Amniotic epithelial cell (primary cell): ENCODE results near the gene PABPN1L.

Experiments used
- DNase-seq: peaks from one replicate; pipeline ENCODE4 v3.0.0-alpha.2; 2010; ENCODE audit warnings: low read depth

The PABPN1L gene, protein sequence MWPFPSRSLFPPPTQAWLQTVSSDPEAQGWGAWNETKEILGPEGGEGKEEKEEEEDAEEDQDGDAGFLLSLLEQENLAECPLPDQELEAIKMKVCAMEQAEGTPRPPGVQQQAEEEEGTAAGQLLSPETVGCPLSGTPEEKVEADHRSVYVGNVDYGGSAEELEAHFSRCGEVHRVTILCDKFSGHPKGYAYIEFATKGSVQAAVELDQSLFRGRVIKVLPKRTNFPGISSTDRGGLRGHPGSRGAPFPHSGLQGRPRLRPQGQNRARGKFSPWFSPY

DNA sequence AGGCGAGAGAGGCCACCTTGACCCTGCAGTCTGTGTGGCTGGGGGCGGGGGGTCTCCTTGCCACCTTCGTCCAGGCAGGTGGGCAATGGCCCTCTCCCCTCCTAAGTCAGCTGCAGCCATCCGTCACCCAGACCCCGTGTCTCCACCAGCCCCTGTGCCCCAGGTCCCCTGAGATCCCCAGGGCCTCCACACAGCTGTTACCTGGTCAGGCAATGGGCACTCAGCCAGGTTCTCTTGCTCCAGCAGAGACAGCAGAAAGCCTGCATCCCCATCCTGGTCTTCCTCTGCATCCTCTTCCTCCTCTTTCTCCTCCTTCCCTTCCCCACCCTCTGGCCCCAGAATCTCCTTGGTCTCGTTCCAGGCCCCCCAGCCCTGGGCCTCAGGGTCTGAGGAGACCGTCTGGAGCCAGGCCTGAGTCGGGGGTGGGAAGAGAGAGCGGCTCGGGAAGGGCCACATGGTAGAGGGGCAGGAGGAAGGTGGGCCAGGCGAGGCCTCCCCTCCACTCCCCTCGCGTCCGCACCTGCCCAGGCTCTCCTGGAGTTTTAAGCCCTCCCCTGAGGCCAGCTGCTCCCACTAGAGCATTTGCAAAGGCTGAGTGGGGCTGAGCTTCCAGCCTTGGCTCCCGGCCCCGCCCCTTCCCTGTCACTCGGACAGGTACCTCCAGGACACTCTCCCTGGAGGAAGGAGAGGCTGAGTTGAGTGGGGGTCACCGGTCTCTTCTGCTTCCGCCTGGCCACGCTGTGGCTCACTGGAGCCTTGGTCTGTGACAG lies at the start of gene PABPN1L:
Gene PABPN1L (minus strand): TSS at position 510 of the 770 bp plus-strand sequence. CDS start 54 bp downstream, at position 456.
- DNase-seq: no peak

DNA sequence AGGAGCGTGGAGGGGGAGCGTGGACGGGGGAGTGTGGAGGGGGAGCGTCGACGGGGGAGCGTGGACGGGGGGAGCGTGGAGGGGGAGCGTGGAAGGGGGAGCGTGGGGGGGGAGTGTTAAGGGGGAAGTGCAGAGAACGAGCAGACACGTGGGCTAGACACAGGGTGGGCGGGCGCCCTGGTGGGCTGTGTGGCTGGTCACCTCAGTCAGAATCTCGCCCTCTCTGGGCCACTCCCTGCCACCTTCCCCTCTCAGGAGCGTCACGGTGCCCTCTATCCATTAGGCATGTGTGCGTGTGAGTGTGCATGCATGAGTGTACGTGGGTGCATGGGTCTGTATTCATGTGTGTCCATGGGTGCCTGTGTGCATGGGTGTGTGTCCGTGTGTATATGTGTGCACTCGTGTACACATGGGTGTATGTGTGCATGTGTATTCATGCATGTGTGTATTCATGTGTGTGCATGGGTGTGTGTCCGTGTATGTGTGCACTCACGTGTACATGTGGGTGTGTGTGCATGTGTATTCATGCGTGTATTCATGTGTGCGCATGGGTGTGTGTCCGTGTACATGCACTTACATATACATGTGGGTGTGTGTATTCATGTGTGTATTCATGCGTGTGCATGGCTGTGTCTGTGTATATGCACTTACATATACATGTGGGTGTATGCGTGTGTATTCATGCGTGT lies 49.3 kb upstream of the PABPN1L start:
- no peak for DNase-seq

DNA sequence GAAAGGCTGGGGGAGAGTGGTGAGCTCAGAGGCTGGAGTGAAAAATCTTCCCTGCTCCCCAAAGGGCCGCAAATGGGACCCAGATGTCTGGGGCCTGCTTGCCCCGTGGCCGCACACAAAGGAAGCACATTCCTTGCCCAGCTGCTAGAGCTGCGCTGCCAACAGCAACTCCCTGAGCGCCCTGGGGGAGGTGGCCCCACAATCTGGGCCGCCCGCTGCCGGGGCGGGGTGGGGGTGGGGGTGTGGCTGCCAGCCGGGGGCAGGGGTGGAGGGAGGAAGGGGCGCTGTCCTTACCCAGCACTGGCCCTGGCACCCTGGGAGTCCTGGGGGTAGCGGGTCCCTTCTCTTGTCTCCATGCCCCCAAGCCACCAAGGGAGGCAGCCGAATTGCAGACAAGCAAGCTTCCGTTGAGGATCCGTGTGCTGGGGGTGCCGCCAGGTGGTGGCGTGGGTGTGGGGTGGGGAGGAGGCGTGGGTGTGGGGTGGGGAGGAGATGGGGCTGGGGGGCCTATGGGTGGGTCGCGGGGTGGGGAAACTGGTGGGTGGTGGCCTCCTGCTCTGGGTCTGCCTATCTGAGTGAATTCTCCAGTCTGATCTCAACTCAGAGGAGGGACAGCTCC lies 48.4 kb upstream of the PABPN1L start:
- no peak for DNase-seq

DNA sequence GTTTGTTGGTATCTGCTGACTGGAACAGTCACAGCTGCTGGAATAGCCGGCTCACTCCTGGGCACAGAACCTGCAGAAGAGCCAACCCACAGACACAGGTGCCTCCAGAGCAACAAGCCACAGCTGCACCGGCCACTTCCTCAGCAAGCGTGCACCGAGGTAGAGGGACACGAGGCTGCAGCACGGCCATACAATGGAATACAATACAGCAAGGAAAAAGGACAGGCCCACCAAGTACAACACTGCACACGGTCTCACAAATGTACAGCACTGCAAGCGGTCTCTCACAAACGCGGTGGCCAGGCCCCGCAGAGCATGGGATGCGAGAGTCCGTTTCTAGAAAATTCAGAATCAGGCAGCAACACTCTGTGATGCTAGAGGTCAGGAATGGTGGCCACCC lies 47.4 kb upstream of the PABPN1L start:
- DNase-seq: no peak

DNA sequence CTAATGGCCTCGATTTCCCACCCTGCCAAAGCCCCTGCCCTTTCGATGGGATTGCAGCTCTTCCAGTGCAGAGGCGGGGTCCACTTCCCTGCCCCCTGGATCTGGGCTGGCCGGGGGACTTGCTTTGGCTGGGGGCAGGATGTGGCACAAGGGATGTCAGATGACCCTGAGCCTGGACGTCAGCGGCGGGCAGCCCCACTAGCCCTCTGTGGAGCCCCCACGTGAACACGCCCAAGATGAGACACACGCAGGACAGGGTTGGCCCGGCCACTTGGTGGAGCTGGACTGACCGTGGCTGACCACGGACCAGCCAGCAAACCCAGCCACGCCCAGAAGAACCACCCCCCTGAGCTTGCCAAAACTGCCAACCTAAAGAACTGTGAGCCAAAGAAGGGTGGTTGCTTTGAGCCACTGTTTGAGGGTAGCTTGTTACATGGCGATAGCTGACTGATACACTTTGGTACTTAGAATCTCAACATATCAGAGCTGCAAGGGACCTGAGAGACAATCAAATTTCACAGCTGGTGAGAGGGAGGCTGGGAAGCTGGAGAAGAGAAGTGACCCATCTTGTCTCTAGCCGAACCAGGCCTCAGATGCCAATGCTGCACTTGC lies 46.6 kb upstream of the PABPN1L start:
- DNase-seq: no peak

DNA sequence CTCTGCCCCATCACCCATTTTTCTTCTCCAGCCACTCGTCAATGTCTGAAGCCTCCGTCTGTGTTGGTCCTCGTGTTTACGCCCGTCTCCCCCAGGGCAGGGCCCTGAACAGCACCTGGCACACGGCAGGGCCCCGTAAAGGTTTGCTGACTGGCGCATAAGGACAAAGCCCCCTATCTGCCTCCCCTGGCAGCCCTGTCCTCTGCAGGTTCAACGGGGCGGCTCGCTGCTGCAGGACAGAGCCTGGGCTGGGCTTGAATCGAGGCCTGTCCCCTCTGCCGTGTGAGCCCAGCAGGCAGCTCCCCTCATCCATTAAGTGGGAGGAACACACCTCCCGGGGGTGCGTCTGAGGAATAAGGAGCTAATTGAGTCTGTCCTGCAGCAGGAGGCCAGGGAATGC lies 46.1 kb upstream of the PABPN1L start:
- DNase-seq: no peak

DNA sequence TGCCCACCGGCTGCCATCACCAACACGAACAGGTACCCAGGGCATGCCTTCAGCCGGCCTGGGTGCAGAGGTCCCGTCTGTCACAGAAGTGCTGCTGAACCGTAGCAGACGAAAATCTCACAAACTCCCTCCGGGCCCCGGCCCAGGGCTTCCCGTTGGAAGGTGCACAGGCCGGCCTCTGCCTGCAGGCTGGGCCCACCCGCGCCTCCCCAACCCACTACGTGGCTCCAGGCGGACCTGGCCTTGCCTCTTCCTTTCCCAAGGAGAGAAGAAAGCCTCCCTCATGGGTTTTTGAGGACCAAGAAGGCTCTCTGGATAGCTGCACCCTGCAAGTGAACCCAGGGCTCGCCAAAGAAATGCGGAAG lies 45.5 kb upstream of the PABPN1L start:
- no peak for DNase-seq

DNA sequence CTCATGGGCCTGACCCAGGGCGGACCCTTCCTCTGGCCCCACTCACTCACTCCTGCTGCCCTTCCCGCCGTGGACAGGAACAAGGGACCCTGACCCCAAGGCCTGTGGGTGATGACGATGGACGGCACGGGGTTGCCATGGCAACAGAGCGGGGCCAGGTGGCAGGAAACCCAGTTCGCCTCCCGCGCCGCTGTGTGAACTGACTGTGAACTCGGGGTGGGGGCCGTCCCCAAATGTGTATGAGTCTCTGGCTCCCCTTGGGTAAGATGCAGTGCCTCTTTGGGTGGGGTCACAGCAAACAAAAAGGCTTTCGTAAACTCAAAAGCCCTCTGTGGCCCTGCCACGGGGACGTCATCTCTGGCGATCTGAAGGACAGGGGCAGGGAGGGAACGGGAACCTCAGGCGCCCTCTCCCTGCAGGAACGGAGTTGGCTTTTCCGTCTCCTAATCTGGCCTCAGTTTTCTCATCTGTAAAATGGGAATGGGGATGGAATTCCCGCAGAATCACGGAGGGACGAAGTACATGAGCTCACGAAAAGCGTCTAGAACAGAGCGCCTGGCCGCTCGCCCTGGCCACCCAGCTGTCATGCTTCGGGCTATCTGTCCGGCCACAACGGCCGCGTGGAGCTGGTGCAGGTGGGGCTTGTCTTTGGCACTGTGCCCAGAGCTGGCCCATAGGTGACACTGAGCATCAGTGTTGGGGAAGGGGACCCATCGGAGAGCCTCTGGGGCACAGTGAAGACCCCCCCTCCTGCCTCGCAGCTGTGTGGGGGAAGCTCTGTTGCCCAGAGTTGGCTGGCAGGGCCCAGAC lies 44.9 kb upstream of the PABPN1L start:
- DNase-seq: no peak

DNA sequence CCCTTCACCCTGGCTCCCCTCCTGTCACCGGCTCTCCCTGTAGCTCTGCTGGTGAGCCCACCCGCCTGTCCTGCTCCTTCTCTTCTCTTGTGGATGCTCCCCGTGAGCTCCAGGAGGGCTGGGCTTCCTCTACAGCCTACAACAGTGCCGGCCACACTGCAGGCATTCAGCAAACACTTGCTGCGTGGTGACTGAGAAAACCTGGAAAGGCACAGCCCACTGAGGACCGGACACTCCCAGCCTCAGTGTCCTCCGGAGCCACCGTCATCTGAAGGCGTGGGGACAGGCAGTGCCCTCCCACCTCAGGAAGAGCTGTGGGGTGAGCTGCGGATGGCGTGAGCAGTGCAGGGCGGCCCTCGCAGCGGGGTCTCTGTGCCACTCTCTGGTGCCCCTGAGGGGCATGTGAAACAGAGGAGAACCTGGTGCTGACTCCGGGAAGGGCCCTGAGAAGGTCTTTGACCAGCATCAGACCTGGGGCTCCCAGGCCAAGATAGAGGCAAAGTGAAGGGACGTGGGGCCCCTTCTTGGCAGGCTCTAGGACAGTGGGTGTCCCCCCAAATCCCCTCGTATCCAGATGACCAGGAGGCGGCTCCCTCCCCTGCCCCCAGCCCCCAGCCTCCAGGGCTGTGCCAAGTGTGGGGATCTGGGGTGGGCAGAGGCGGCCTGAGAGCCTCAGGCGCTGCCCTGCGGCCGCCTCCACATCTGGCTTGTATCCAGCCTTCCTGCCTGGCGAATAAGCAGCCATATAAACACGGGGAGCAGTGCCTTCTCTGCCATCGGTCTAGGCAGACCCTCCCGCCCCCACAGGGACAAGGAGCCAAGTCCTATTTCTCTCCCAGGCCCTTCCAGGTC lies 44.0 kb upstream of the PABPN1L start:
- no peak for DNase-seq

DNA sequence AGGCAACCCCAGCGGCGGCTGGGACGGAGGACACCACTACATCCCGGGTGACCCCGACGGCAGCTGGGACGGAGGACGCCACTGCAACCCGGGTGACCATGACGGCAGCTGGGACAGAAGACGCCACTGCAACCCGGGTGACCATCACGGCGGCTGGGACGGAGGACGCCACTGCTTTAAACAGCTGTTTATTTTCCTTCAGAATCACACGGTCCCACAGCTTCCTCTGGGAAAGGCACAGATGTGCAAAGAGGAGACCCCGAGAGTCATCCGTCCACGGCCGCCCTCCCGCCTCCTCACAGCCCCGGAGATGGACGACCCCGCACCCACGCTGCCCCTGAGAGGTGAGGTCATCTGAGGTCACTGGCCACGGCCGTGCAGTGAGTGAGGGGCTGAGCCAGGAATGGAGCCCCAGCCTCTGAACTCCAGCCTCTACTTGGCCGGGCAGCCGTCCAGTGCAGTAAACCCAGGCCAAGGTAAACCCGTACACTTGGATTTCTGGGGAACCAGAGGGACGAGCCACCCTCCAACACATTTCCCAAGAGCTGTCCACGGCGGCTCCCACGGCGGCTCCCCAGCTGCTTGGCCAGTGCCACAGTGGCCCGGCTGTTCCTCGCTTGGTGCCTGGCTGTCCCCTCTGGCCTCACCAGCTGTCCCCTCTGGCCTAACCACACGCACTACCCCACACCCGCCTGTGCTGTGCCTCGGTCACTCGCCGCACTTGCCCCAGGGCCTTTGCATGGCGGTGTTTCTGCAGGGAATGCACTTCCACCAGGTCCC lies 43.2 kb upstream of the PABPN1L start:
- no peak for DNase-seq

DNA sequence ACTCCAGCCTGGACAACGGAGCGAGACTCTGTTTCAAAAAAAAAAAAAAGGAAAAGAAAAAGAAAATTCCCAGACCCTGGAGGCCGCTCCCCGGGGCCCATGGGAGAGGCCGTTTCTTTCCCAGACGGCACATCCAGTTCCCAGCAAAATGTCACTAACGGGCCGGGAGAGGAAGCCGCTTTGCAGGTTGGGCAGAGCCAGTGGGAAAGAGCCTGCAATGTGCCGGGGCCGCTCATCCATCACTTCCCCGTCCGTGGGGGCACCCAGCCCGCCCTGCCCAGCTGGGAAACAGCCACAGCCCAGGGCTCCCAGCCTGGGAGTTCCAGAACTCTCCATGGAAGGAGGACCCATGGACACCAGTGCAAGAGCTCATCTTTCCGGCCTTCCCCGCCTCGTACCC lies 41.8 kb upstream of the PABPN1L start:
- DNase-seq: no peak

DNA sequence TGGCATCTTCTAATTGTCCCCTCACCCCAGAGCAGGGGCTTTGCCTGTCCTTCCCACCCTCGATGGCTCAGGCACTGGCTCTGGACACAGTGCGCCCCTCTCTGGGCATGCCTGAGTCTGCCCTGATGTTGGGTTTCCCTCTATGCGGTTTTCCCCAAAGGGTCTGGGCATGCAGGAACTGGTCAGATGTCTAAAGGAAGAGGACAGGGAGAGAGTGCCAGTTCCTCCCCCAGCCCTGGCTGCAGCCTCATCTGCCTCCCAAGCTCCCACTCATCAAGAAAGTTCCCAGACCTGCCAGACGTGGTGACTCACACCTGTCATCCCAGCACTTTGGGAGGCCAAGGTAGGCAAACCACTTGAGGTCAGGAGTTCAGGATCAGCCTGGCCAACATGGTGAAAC lies 41.3 kb upstream of the PABPN1L start:
- peak; percentile 70 for DNase-seq

DNA sequence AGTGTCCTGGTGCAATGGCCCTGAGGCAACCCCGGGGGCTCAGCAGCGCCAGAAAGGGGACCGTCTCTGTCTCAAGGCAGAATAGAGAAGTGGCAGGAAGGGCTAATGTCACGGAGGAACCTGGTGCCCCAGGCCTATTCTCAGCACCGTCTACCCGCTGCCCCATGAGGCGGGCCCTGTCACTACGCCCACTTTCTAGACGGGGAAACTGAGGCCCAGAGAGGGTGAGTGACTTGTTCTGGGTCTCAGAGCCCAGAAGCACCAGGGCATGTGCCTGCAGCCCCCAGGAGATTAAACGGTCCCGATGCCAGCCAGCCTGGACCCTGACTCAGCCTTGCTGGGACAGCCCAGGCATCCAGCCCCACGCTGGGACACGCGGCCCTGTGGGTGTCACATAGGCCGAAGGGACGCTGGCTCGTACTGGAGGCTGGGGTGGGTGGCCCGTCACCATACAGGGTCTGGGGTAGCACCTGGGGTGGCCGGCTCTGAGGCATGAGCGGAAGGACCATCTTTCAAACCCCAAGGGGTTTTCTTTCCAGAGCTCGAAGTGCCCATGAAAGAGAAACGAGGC lies 40.2 kb upstream of the PABPN1L start:
- no peak for DNase-seq

DNA sequence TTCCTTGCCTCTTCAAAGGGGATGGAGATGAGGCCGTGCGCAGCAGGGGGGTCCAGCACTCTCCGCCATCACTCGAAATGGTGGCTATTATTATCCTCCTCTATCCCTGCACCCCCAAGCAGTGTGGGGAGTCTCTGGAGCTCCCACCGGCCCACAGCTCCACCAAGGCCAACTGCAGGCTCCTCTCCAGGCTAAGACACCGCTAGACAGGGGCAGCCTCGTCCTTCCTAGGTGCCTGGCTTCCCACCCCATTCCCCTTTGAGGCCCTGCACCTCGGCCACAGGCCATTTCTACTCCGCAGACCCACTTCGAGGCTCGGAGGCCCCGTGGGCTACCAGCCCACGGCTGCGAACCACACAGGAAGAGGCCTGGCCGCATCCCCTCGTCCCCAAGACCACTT lies 39.6 kb upstream of the PABPN1L start:
- DNase-seq: no peak

DNA sequence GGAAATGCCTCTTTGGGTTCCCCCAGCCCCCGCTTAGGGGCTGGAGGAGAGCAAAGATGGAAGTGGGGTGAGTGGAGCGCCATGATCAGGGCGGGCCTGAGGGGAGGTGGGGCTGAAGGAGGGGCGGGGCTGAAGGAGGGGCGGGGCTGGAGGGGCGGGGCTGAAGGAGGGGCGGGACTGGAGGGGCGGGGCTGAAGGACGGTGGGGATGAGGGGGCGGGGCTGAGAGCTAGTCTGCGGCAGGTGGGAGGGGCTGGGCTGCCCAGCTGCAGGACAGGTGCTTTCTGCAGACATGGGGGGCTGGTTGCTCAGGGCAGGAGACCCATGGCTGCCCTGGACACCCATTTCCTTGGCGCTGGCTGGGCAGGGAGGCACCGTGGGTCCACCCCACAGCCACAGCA lies 39.1 kb upstream of the PABPN1L start:
- no peak for DNase-seq

DNA sequence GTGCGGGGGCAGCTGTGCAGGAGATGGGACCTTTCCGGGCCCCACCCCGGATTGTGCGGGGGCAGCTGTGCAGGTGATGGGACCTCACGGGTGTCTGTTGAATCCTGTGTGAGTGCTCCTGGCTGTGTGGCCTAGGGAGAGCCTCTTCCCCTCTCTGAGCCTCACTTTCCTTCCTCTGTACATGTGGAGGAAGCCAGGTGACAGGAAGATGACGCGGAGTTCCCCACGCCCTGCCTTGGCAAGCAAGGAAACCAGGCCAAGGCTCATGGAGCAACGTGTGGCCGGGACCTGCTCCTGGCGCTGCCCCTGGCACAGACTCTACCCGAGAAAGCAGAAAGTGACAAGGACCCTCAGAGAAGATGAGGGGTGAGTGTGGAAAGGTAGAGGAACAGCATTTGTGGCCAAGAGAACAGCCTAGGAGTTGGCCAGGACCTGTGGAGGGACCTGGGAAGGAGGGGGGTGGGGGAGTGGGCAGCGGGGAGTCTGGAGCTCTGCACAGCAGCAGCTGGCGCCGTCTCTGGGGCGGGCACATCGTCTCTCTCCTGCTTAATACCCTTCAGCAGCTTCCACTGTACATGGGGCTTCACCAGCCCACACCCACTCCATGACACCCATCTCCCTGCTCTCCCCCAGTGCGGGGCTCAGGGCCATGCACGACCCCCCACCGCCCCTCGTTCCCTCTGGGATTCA lies 38.4 kb upstream of the PABPN1L start:
- DNase-seq: no peak

DNA sequence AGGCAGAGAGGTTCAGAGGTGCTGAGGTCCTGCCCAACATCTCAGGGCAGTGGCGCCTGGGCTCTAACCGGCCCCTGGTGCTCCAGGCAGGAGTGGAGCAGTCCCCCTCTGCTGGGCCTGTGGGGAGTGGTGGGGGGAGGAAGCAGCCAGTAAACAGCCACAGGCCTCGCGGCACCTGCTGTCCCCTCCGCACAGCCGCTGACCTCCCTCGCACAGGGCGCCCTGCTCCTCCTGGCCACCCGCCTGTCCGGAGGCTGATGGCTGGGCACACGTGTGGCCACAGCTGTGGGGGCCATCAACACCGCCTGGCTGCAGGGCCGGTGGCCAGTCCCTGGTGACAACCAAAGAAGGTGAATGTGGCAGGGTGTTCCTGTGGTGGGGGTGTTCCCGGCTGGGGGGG lies 36.8 kb upstream of the PABPN1L start:
- no peak for DNase-seq

DNA sequence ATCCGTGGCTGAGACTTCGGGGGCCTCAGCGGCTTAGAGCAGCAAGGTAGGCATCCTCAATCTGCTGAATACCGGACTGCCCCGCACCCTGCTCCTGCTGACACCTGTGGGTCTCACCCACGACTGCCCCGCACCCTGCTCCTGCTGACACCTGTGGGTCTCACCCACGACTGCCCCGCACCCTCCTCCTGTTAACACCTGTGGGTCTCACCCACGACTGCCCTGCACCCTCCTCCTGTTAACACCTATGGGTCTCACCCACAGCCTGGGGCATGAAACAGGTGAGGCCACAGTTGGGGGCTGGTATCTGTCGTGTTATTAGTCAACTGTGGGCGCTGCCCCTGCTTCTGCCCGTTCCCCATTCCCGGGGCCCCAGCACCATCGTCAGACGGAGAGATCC lies 36.3 kb upstream of the PABPN1L start:
- DNase-seq: no peak
